Astrocyte (in vitro differentiated cells and primary cell): ENCODE results near the gene CACNB1. TPM values are rescaled to one million over a fixed set of nuclear protein-coding genes. Genes with fewer than 3 reads are reported as not detected.
A peak's percentile ranks its signal among the peaks of the same experiment; 100 is the strongest.

Experiments
- DNase-seq: peaks from one replicate; pipeline ENCODE4 v3.0.0-alpha.2; 2010; ENCODE audit warnings: low read depth
- FAIRE-seq: peaks from 2 replicates; lab custom pipeline; 2011; peaks lifted over from hg19 to GRCh38; lab: Jason Lieb, UNC
- H2AFZ ChIP-seq: 2 replicates; pipeline ENCODE4 v1.6.0; 2012; ENCODE audit warnings: low read depth, low read length, inconsistent platforms
- H3K27ac ChIP-seq: 2 replicates; pipeline ENCODE4 v1.5.1; 2011; ENCODE audit warnings: low read depth, low read length, inconsistent platforms
- H3K27me3 ChIP-seq: 2 replicates; pipeline ENCODE4 v1.6.0; 2011; ENCODE audit warnings: low read length, inconsistent platforms; ENCODE audit not compliant: insufficient read depth
- H3K36me3 ChIP-seq: 2 replicates; pipeline ENCODE4 v1.5.1; 2011; ENCODE audit warnings: low read length, inconsistent platforms; ENCODE audit not compliant: insufficient read depth
- H3K4me1 ChIP-seq: 2 replicates; pipeline ENCODE4 v1.5.1; 2011; ENCODE audit warnings: low read length, inconsistent platforms; ENCODE audit not compliant: insufficient read depth
- H3K4me2 ChIP-seq: 2 replicates; pipeline ENCODE4 v1.6.0; 2012; ENCODE audit warnings: low read length, inconsistent platforms
- H3K4me3 ChIP-seq: 2 replicates; pipeline ENCODE4 v1.5.1; 2011; ENCODE audit warnings: low read depth, mild to moderate bottlenecking, low read length, inconsistent platforms; ENCODE audit not compliant: insufficient read depth
- H3K79me2 ChIP-seq: 2 replicates; pipeline ENCODE4 v1.6.0; 2012; ENCODE audit warnings: mild to moderate bottlenecking, low read length, inconsistent platforms; ENCODE audit not compliant: insufficient read depth
- H3K9ac ChIP-seq: 2 replicates; pipeline ENCODE4 v1.6.0; 2012; ENCODE audit warnings: mild to moderate bottlenecking, low read length, inconsistent platforms
- H3K9me3 ChIP-seq: 2 replicates; pipeline ENCODE4 v1.5.1; 2012; ENCODE audit warnings: low read depth, mild to moderate bottlenecking, low read length, inconsistent platforms; ENCODE audit not compliant: insufficient read depth
- H4K20me1 ChIP-seq: 2 replicates; pipeline ENCODE4 v1.6.0; 2012; ENCODE audit warnings: low read length, inconsistent platforms; ENCODE audit not compliant: insufficient read depth
- H3K27ac Mint-ChIP-seq: one replicate; pipeline ENCODE4 v1.8.0; 2021; ENCODE audit warnings: mild to moderate bottlenecking, mixed read lengths; ENCODE audit not compliant: unreplicated experiment
- H3K27me3 Mint-ChIP-seq: one replicate; pipeline ENCODE4 v1.8.0; 2021; ENCODE audit warnings: low read depth, mixed read lengths; ENCODE audit not compliant: unreplicated experiment
- H3K36me3 Mint-ChIP-seq: one replicate; pipeline ENCODE4 v1.8.0; 2021; ENCODE audit warnings: low read depth, mixed read lengths; ENCODE audit not compliant: unreplicated experiment
- H3K4me1 Mint-ChIP-seq: one replicate; pipeline ENCODE4 v1.8.0; 2021; ENCODE audit warnings: low read depth, mixed read lengths; ENCODE audit not compliant: unreplicated experiment
- H3K4me3 Mint-ChIP-seq: one replicate; pipeline ENCODE4 v1.8.0; 2021; ENCODE audit warnings: mild to moderate bottlenecking, moderate library complexity, mixed read lengths; ENCODE audit not compliant: unreplicated experiment
- H3K9me3 Mint-ChIP-seq: one replicate; pipeline ENCODE4 v1.8.0; 2021; ENCODE audit warnings: mild to moderate bottlenecking, mixed read lengths; ENCODE audit not compliant: unreplicated experiment
- EZH2 ChIP-seq: IDR thresholded peaks from 2 replicates; pipeline ENCODE4 v1.6.1; 2012; ENCODE audit warnings: mild to moderate bottlenecking, low read length, inconsistent platforms; ENCODE audit not compliant: insufficient read depth
- total RNA-seq: library from RNA; stranded (reverse); gene quantifications from 2 replicates; pipeline ENCODE4 v1.2.1, GENCODE V29; 2021
- TF ChIP-seq, protein P1 (sequence below): IDR thresholded peaks from 2 replicates; pipeline ENCODE4 v1.5.1; 2011; ENCODE audit warnings: low read depth, mild to moderate bottlenecking, inconsistent platforms, low read length, moderate library complexity; ENCODE audit not compliant: insufficient read depth

CACNB1 gene
- total RNA-seq, 1 donor from 2014 or later = 16.6 TPM

GRCh38 chr17:39170558-39170957, 26.9 kb downstream of the CACNB1 start:
- H2AFZ ChIP-seq = no peak overlapping the region
- no peak overlapping the region for H3K4me3 ChIP-seq
- Mint-ChIP-seq H3K36me3 (peaks cover 3% of the 10 kb centered on the region), H3K27me3 (peaks cover 21% of the 10 kb centered on the region), H3K4me1 (peaks cover 5% of the 10 kb centered on the region), H3K9me3 (no peaks in the 10 kb centered on the region), H3K27ac (peak overlapping the region; percentile 81), H3K4me3 (no peak overlapping the region)
- H3K4me1 ChIP-seq = peaks cover 2% of the 10 kb centered on the region
- no peaks in the 10 kb centered on the region for H3K9me3 ChIP-seq
- no peak overlapping the region for H3K27ac ChIP-seq
- H3K4me2 ChIP-seq = no peak overlapping the region
- FAIRE-seq = no peak
- H3K79me2 ChIP-seq = no peaks in the 10 kb centered on the region
- H3K9ac ChIP-seq = no peak overlapping the region
- no peaks in the 10 kb centered on the region for H3K36me3 ChIP-seq
- peaks cover 23% of the 10 kb centered on the region for H3K27me3 ChIP-seq
- TF ChIP-seq, protein P1, sequence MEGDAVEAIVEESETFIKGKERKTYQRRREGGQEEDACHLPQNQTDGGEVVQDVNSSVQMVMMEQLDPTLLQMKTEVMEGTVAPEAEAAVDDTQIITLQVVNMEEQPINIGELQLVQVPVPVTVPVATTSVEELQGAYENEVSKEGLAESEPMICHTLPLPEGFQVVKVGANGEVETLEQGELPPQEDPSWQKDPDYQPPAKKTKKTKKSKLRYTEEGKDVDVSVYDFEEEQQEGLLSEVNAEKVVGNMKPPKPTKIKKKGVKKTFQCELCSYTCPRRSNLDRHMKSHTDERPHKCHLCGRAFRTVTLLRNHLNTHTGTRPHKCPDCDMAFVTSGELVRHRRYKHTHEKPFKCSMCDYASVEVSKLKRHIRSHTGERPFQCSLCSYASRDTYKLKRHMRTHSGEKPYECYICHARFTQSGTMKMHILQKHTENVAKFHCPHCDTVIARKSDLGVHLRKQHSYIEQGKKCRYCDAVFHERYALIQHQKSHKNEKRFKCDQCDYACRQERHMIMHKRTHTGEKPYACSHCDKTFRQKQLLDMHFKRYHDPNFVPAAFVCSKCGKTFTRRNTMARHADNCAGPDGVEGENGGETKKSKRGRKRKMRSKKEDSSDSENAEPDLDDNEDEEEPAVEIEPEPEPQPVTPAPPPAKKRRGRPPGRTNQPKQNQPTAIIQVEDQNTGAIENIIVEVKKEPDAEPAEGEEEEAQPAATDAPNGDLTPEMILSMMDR = no peak
- no peak for TF ChIP-seq EZH2
- DNase-seq = no peak
- peaks cover 19% of the 10 kb centered on the region for H4K20me1 ChIP-seq

GRCh38 chr17:39170109-39170508, 27.4 kb downstream of the CACNB1 start:
- Mint-ChIP-seq H3K4me3 (no peak overlapping the region), H3K36me3 (peaks cover 2% of the 10 kb centered on the region), H3K27ac (no peak overlapping the region), H3K4me1 (peaks cover 5% of the 10 kb centered on the region), H3K9me3 (no peaks in the 10 kb centered on the region), H3K27me3 (peaks cover 22% of the 10 kb centered on the region)
- no peak for DNase-seq
- Histone ChIP-seq H3K9ac (no peak overlapping the region), H4K20me1 (peaks cover 15% of the 10 kb centered on the region), H3K79me2 (no peaks in the 10 kb centered on the region), H3K4me1 (no peaks in the 10 kb centered on the region), H3K4me3 (no peak overlapping the region), H3K36me3 (no peaks in the 10 kb centered on the region), H3K27ac (no peak overlapping the region), H3K27me3 (peaks cover 28% of the 10 kb centered on the region), H3K9me3 (no peaks in the 10 kb centered on the region), H3K4me2 (no peak overlapping the region), H2AFZ (no peak overlapping the region)
- TF ChIP-seq, protein P1 = no peak
- TF ChIP-seq EZH2 = no peak
- FAIRE-seq = no peak

GRCh38 chr17:39169518-39169917, 28.0 kb downstream of the CACNB1 start:
- H2AFZ ChIP-seq = no peak overlapping the region
- H4K20me1 ChIP-seq = peaks cover 9% of the 10 kb centered on the region
- no peak for FAIRE-seq
- H3K4me2 ChIP-seq = no peak overlapping the region
- TF ChIP-seq, protein P1 = no peak
- no peak for TF ChIP-seq EZH2
- H3K4me1 ChIP-seq = peaks cover under 1% of the 10 kb centered on the region
- no peak overlapping the region for H3K9ac ChIP-seq
- H3K79me2 ChIP-seq = no peaks in the 10 kb centered on the region
- Mint-ChIP-seq H3K27me3 (peaks cover 28% of the 10 kb centered on the region), H3K27ac (no peak overlapping the region), H3K4me3 (no peak overlapping the region), H3K9me3 (no peaks in the 10 kb centered on the region), H3K36me3 (peaks cover 2% of the 10 kb centered on the region), H3K4me1 (peaks cover 5% of the 10 kb centered on the region)
- H3K9me3 ChIP-seq = no peaks in the 10 kb centered on the region
- H3K36me3 ChIP-seq = no peaks in the 10 kb centered on the region
- H3K4me3 ChIP-seq = no peak overlapping the region
- DNase-seq = no peak
- peaks cover 34% of the 10 kb centered on the region for H3K27me3 ChIP-seq
- no peak overlapping the region for H3K27ac ChIP-seq
